ENCODE data around the gene TDRKH.
"Not testable (repeated sequence)": the region's sequence is repeated elsewhere in the genome, so short reads cannot be mapped to it uniquely, and the experiment has no call there.

DNA sequence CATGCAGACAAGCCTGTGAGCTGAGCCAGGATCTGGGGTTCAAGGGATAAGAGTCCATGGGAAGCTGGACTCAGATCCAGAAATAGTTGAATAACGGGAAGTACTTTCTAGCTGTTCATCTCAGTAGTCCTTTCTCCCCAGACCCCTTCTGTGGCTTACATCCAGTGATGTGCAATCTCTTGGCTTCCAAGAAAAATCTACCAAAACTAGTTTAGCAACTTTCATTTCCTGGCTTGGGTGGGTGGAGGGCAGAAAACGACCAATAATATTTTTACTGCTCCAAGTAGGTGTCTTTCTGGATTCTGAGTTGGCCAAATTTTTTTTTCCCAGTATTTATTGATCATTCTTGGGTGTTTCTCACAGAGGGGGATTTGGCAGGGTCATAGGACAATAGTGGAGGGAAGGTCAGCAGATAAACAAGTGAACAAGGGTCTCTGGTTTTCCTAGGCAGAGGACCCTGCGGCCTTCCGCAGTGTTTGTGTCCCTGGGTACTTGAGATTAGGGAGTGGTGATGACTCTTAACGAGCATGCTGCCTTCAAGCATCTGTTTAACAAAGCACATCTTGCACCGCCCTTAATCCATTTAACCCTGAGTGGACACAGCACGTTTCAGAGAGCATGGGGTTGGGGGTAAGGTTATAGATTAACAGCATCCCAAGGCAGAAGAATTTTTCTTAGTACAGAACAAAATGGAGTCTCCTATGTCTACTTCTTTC, 21.8 kb downstream of the TDRKH start:
- not testable (repeated sequence) for TF ChIP-seq EZH2phosphoT487 (IDR thresholded peaks at IDR 0.05; ENCODE audit: insufficient read depth, low read depth); EZH2 (IDR thresholded peaks at IDR 0.05; ENCODE audit: insufficient read depth, poor library complexity, severe bottlenecking)

Measured in GM23248 (cell line).